Ammon's horn (tissue), 1 donor: ENCODE data around the gene RUBCNL.
"Not testable (repeated sequence)": the region's sequence is repeated elsewhere in the genome, so short reads cannot be mapped to it uniquely, and the experiment has no call there.

Experiments
- DNase-seq: peaks from one replicate; pipeline ENCODE4 v3.0.0-alpha.2; 2016; ENCODE audit warnings: low spot score

Gene RUBCNL, protein sequence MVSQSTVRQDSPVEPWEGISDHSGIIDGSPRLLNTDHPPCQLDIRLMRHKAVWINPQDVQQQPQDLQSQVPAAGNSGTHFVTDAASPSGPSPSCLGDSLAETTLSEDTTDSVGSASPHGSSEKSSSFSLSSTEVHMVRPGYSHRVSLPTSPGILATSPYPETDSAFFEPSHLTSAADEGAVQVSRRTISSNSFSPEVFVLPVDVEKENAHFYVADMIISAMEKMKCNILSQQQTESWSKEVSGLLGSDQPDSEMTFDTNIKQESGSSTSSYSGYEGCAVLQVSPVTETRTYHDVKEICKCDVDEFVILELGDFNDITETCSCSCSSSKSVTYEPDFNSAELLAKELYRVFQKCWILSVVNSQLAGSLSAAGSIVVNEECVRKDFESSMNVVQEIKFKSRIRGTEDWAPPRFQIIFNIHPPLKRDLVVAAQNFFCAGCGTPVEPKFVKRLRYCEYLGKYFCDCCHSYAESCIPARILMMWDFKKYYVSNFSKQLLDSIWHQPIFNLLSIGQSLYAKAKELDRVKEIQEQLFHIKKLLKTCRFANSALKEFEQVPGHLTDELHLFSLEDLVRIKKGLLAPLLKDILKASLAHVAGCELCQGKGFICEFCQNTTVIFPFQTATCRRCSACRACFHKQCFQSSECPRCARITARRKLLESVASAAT

DNA sequence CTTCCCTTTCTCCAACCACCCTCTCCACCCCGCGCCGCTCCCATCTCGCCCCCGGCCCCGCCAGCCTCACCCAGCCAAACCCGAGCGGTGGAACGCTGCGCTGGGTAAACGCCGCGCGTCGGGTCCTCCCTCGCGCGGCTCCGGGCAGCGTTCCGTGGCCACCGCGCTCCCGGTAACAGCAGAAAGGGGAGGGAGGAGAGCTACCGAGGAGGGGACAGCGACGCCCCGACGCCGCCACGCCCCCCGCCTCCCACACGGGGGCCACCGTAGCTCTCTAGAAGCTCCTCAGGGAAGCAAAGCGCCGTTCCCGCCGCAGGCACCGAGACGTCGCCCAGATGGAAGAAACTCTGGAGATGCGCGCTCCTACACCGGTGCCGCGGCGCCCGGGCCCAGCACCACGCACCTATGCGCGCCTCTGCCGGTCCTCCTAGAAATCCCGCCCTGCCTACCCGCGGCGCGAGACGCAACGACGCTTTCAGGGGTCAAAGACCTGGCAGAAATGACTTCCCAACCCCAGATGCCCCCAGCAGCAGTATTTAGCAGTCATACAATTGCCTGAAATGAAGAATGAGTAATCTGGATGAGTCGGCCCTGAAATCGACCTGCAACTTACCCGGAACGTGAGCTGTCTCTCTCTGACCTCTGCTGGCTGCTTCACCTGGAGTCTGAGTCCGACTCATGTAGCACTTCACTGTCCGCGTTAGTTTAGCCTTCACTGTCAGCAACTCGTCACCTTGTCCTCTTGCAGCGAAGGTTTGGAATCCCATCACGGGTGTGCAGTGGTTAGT lies at the start of gene RUBCNL:
Gene RUBCNL, minus strand, starts transcription at position 189 of the 788 bp plus-strand sequence. CDS start 14,777 bp downstream, outside the sequence.
- peak; percentile 66 for DNase-seq

DNA sequence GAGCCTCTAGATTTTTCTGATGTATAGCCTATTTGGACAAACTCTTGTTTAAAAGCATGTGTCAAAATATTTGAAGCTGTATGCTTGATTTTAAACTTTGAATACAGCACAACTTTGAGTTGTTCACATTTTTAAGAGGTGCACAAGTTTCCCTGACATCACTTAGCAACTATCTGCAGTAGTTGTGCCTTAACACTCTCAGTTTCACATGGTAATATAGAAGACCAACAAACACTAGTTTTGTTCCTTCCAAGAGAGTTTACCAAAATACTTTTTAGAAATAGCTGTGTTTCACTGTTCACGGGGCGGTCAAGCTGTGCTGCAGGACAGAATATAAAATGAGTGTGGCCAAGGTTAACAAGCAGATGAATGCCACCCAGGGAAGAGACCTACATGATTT lies 42.5 kb upstream of the RUBCNL start:
- DNase-seq = not testable (repeated sequence)

DNA sequence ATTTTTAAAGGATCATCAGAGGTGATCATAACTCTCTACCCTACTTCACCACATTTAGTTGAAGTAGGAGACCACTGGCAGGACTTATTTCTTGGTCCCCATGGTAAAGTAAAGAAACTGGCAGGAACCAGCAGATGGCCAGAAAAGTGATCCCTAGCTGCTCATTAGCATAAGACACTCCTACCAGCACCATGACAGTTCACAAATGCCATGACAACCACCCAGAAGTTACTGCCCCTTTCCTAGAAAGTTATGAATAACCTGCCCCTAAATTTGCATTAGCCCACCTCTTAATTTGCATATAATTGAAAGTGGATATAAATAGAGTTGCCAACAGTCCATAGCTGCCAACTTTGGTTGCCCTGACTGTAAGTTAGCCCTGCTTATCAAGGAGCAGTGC lies 18.4 kb upstream of the RUBCNL start:
- DNase-seq = no peak

DNA sequence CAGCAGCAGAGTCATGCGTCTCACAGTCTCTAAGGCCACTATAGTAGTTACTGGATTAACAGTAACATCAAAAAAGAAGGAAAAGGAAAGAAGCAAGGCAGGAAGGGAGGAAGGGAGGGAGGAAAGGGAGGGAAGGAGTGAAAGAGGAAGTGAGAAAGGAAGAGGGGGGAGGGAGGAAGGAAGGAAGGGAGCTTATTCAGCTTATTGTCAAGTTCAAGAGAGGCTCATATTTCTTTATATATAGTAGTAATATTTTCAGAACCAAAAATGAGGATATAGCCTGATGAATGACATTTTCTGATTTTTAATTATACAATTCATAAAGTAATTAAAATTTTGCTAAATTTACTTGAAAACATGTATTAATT lies 17.7 kb upstream of the RUBCNL start:
- DNase-seq = no peak

DNA sequence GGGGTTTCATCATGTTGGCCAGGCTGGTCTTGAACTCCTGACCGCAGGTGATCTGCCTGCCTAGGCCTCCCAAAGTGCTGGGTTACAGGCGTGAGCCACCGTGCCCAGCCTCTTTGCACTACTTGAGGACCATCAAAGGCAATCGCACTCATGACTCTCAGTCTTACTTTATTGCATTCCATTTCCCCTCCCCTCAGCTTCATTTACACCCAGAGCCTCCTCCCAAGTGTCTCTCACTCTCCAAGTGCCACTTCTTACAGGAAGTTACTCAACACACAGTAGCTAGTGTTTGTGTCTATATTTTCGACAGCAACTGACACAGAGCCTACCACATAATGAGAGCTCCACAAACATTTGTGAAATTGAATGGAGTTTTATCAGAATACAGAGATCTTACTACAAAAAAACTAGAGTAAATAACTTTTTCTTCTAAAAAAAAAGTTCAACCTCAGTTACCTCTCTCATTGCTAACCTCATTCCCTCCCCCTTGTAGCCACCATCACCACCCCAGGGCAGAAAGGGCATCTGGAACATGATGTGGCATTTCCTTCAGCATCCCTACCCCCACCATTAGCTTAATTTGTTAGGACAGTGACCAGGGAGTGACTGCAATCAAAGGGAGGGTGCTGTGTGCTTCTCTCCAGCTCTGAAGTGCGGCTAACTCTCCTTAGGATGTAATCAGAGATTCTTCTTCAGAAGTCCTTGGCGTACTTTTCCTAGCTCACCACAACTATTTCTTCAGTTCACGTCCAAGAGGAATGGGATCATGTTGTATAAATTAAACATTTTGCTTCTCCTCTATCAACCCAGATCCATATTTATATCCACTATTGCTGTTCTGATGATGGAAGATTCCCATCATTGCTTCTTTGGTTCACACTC lies 17.0 kb upstream of the RUBCNL start:
- peak; percentile 46 for DNase-seq

DNA sequence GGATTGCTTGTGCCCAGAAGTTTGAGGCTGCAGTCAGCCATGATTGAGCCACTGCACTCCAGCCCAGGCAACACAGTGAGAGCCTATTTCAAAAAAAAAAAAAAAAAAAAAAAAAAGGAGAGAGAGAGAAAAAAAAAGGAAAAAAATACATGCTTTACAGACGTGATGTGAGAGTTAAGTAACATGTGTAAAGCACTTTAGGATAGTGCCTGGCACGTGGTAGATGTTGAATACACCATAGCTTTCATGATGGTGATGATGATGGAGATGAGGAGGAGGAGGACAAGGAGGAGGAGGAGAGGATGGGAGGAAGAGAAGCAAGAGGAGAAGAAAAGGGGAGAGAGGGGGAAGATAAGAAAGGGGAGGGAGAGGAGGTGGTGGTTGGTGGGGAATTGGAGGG lies 15.1 kb upstream of the RUBCNL start:
- no peak for DNase-seq

DNA sequence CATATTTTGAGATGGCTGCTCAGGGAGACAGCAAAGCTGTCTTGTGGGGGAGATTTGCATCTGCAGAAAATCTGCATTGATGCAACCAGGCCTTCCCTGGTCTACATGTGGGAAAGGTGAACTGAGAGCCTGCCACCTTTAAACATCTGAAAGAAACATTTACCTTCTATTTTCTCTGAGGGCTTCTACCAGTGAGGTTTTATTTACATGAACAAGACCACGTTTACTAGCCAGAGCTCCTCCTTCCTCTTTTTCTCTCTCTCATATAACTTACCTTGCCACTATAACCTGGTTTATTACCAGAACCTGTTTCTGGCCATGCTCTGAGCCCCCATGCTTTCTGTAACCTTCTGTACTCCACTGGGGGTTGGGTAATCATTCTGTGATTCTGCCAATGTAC lies 14.4 kb upstream of the RUBCNL start:
- no peak for DNase-seq

DNA sequence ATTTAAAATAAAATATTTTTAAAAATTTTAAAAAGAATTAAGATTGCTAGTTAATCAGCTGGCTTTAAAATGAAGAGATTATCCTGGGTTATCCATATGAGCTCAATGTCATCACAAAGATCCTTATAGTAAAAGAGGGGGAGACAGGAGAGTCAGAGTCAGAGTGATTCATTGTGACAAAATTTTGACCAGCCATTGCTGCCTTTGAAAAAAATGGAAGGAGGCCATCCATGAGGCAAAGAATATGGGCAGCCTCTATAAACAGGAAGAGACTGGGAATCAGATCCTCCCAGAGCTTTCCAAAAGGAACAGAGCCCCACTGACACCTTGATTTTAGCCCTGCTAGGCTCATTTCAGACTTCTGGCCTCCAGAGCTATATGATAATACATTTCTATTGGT lies 9.3 kb upstream of the RUBCNL start:
- no peak for DNase-seq

DNA sequence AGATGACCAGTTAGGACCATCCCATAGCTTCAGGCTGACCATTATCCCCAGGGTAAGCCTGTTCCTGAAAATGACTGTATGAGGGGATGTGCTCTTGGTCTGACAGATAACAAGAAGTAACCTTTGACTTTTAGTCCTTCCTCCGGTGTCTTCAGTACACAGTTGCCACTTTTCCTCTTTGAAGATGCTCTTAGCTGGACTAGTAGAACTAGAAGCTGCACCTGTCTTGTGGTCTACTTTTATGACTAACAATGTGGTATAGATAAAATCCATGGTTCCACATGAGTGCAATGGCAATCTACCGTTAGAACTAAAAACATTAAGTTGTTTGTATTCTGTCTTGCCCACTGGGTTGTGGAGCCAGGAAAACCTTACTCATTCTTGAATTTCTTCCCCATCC lies 5.9 kb upstream of the RUBCNL start:
- DNase-seq = no peak

DNA sequence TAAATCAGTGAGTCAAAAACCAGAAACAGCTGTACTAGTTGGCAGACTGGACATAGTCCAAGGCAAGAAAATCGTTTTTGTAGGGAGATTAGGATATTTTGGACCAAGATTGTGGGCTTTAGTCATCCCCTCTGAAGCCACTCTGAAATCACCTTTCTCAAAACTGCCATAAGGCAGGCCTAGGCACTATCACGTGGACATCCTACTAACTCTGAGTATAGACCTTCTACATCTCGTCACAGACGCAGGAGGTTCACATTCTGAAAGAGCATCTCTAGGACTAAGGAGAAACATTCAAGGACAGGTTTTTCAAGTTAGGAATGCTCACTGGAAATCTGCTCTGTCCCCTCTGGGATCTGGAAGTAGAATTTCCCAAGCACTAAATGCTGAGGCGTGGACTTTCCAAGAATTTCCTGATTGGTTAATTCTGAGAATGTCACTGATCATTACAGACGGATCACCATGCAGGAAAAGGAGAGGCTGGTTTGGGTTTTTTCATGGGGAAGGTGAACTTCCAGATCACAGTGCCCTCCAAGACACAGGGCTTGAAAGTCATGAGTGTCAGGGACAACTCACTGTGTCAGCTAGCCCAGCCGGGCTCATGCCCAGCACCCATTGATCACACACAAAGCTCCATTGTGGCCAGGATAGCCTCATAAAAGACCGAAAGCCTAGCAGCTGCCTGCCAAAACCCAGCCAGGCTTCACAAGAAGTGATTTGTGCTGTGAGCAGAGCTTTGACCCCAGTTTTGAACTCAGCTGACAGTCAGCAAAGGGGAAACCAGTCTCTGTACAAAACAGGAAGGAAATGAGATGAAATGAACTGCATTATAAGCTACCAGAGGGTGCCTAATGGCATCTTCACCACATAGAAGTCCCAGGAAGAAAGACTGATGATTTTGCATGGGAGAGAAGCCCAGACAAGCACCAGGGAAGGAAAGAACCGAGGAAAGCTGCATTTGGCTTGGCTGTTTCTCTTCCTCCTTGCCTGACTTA lies 2.7 kb upstream of the RUBCNL start:
- peak; percentile 97 for DNase-seq

DNA sequence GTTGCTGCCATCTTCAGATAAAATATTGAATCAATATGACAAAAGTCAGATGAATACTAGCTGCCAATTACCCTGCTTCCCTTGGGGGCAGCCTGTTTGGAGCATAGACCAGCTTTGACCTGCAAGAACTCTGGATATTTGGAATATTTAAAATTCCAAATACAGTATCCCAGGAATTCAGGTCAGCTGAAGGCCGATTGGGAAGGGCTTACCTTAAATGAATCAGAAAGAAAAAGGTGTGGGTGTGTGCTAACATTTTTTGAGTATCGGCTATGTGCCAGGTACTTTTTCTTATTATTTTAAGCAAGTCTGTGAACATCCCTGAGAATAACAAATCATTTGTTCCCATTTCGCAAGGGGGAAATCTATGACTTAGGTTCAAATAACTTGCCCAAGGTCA lies 1.8 kb upstream of the RUBCNL start:
- DNase-seq = no peak

DNA sequence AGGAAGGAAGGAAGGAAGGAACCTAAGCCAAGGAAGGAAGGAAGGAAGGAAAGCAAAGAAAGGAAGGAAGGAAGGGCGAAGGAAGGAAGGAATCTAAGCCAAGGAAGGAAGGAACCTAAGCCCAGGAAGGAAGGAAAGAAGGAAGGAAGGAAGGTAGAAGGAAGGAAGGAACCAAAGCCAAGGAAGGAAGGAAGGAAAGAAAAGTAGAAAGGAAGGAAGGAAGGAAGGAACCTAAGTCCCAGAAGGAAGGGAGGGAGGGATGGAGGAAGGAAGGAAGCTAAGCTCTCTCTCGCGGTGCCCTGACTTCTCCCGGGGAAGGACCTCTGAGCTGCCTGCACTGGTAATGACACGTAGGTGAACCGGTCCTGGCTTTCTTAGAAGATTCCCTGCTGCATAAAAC lies 1.3 kb upstream of the RUBCNL start:
- no peak for DNase-seq

DNA sequence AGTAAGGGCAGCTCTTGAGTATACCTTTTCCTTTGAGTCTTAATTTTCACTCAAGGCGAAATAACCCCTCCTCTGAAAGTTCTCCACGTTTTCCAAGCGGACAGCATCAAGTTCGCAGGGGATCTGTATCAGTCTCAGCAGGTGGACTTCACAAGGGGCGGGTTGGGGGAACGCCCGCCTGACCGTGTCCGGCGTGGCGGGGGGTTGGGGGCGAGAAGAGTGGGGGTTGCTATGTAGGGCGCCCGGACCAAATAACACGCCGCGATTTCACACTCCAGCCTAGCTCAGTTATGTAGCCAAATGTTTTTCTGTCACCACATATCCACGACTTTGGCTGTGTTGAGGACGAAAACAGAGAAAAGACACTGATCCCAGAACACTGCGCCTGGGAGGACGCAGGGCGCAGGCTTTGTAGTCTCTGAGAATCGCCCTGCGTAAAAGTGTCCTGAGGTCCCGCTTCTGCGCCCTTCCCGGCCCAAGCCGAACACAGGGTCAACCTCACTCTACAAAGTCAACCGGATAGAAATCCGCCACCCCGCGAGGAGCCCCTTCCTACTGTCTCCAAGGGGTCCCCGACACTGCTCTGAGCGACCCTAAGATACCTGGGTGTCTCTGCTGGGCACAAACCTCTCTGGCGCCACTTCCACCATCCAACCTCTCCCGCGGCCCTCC lies 524 bp downstream of the RUBCNL start:
- no peak for DNase-seq

DNA sequence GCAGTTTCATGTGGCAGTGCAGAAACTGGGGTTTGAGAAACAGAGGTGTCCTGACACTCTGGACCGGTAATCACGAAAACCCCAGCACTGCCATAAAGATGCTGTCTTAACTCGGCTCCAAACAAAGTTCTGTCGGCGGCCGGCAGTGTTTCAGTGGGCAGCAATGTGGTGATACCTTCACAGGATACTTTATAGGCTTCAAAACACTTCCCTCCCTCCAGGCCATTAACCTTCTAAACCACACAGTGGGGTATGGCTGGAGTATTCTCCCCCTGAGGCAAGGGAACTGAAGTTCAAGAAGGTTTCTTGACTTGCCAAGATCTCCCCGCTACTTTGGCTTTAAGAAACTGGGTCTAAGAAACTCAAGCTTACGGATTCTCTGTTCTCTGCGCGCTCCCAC lies 1.1 kb downstream of the RUBCNL start:
- DNase-seq = no peak

DNA sequence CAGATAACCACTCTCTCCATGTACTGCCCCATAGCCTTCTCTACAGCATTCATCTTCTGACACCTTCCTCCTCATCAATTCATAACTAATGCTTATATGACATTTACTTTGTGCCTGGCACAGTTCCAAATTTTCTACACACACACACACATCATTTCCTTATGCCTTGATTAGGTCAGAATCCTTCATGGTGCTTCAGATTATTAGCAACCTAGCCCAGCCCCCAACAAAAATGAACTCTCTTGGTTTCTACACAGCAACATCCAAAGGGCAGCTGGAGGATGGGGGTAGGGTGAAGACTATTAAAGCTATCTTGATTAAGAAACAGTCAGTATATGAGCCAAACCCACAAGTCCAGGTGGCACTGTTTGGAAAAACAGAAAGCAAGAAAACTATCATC lies 3.7 kb downstream of the RUBCNL start:
- no peak for DNase-seq

DNA sequence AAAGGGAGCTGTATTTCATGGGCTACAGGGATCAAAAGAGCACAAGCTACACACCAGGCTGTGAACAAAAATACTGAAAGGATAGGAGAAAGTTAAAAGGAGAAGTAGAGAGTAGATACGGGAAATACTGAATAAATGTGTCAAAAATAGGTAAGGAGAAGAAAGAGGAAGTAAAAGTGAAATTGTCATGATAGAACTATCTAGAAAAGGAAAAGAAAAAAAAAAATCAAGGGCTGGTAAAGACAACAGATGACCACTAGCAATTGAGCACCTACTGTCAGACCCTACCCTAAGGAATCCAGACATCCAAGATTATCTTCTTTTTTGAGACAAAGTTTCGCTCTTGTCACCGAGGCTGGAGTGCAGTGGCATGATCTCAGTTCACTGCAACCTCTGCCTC lies 4.8 kb downstream of the RUBCNL start:
- no peak for DNase-seq

DNA sequence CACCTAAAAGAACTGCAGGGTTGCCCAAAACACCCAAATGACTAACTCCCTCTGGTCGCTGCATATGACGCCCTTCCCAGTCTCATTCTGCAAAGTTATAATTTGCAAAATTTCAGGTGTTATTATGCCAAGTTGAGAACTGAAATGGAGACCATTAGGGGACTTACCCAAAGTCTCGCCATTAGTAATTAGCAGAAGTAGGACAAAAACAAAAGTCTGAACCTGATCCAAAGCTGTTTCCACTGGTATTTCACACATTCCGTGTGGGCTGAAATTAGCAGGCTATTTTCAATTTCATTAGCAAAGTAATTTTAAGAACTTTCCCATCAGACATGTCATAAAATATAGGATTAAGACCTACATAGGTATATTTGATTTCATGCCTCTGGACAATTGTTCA lies 6.8 kb downstream of the RUBCNL start:
- DNase-seq = no peak

DNA sequence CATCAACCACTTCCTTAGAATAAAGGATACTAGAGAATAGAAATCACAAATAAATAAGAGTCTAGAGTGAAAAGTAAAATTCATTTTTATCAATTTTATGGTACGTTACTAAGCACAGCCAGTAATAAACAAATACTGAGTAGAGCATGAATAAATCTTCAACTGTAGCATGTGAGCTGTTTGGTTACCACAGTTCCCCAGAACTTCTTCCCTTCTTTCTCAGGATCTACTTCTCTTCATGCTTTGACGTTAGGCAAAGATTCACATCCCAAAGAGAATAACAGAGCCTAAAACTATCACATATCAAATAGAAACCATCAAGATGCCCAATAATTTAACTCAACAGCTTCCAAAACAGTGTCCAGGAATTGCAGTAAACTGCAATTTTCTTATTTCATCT lies 7.4 kb downstream of the RUBCNL start:
- no peak for DNase-seq

DNA sequence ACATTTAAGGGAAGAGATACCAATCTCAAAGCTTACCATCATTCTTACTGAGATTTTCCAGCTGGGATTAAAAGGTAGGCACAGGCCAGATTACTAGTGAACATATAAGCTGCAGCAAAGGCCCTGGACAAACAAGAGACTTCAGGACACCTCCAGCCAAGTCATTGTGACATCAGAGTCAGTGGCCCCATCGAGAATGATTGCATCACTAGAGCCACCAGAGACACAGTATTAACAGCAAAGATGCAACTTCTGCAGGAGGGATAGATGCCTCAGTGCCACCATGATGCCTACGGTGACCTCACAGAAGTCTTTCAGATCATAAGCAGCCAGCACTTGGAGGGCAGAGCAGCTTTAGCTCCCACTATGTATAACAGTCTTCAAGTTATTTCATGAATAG lies 8.6 kb downstream of the RUBCNL start:
- DNase-seq = no peak

DNA sequence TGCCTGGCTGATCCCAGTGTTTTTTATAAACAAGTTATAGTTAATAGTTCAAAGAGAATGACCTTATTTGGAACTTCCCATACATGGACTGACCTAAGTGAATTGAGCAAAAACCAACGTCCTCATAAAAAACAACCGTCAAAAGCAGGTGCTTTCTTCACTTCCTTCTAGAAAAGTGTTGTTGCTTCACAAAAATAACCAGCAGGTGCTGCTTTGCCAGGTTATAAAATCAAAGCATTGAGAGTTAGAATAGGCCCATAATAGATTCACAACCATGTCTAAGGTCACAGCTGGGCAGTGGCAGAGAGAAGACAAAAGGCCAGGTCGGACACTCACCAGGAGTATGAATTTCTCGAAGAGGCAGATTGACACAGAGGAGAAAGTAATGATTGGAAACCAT lies 9.5 kb downstream of the RUBCNL start:
- DNase-seq = no peak
